ENCODE measurements around the gene EIF3J. TPM values are rescaled to one million over a fixed set of nuclear protein-coding genes. Genes with fewer than 3 reads are reported as not detected.
"Not testable (repeated sequence)": the region's sequence is repeated elsewhere in the genome, so short reads cannot be mapped to it uniquely, and the experiment has no call there.

EIF3J gene
- total and polyA plus RNA-seq, 7 experiments from 2014 or later: 19.3 to 83.4 (median 57.1) TPM

DNA sequence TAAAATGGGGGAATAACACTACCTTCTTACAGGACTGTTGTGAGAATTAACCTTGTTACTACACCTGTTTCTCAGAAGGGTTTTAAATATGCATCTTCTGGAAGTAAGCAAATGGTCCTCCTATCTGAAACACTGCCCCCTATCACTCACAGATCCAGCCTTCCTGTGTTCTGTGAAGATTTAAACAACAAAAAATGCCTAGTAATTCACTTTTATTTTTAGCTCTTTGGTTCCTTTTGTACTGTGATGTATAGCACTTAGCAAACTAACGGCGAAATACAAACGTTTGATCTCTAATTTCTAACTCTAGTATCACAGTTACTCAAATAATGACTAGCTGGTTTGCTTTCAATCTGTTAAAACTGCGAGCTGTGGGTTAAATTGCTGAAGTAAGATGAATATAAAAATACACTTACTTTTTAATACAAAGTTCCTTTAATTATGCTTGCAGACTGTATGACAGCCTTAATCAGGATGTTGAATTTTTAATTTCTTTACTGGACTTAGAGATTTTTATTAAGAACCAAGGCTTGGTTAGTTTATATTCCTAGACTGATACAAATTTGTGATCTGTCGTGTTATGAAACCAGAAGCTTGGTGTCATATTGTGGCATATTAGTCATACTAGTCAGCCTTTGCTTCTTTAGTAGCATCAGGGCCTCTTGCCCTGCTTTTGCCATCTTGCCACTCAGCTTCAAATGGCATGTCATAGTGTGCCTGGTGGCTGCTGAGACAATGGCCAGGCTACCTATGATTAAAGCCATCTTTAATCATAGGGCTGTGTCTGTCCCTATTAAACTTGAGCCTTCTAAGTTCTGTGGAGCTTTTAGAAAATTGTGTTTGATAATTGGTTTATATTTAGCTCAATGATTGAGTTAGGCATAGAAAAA lies 9.2 kb downstream of the EIF3J start:
- Histone ChIP-seq H3K4me1 (ENCODE audit: control insufficient read depth in 2 of 2, insufficient read depth in 2 of 2, low read length in 2 of 2) (peaks cover 28 to 34% of the 10 kb centered on the region in 2 donors), H3K4me3 (ENCODE audit: low read length) (no peak overlapping the region), H3K9me3 (ENCODE audit: control insufficient read depth in 2 of 3, low read length in 3 of 3) (no peaks in the 10 kb centered on the region), H3K27me3 (ENCODE audit: control insufficient read depth in 2 of 2, insufficient read depth in 2 of 2, low read length in 2 of 2) (no peaks in the 10 kb centered on the region), H3K36me3 (ENCODE audit: control insufficient read depth in 2 of 3, insufficient read depth in 3 of 3, low read length in 3 of 3) (peaks cover 0 to 3% (median 0%) of the 10 kb centered on the region in 3 experiments), H3K27ac (ENCODE audit: low read depth, low read length) (peak overlapping the region; percentile 16)
- DNase-seq (peak in 3 of 9 donors; percentile 11 to 23 (median 19)), ATAC-seq (peak; percentile 75)
- intact Hi-C loops (cut with micrococcal nuclease): loop anchor here (1.0 kb wide), 2 partner anchors 8 to 9 kb away; partner anchors contain the start of gene EIF3J (in 1 of the 2)
- H3K27ac Mint-ChIP-seq: peak overlapping the region in 7 of 9 donors; percentile 16 to 85 (median 54)
- POLR2A ChIA-PET: interaction anchor here (0.5 to 2.7 kb wide), 8 partner anchors 8 to 212 kb away, joined by 3 to 23 read pairs (median 4); partner anchors contain the start of genes B2M, EIF3J and PATL2
- no peaks in the 10 kb centered on the region for H3K9me3 Mint-ChIP-seq
- peaks cover 0 to 24% (median 3%) of the 10 kb centered on the region in 5 donors for H3K36me3 Mint-ChIP-seq
- peaks cover 33 to 84% (median 63%) of the 10 kb centered on the region in 7 donors for H3K4me1 Mint-ChIP-seq
- H3K27me3 Mint-ChIP-seq: no peaks in the 10 kb centered on the region
- peak overlapping the region in 9 of 10 donors; percentile 17 to 82 (median 40) for H3K4me3 Mint-ChIP-seq
- CTCF ChIA-PET: interaction anchor here (0.7 to 1.8 kb wide), 7 partner anchors 8 to 120 kb away, joined by 3 to 5 read pairs (median 4); no protein-coding TSS in a partner anchor

GRCh38 chr15:44549152-44549551 lies 12.2 kb downstream of the EIF3J start:
- H3K9me3 ChIP-seq (ENCODE audit: control insufficient read depth in 2 of 3, low read length in 3 of 3); H3K27ac ChIP-seq (ENCODE audit: low read depth, low read length); intact Hi-C loops (cut with micrococcal nuclease); H3K9me3 Mint-ChIP-seq; H3K27me3 ChIP-seq (ENCODE audit: control insufficient read depth in 2 of 2, insufficient read depth in 2 of 2, low read length in 2 of 2); POLR2A ChIA-PET; H3K4me3 ChIP-seq (ENCODE audit: low read length); DNase-seq; CTCF ChIA-PET; H3K4me3 Mint-ChIP-seq; ATAC-seq; H3K27me3 Mint-ChIP-seq: not testable (repeated sequence)
- Mint-ChIP-seq H3K36me3 (peaks cover 0 to 15% (median 5%) of the 10 kb centered on the region in 5 donors), H3K27ac (peak overlapping the region in 5 of 9 donors; percentile 19 to 67 (median 36)), H3K4me1 (peaks cover 15 to 61% (median 37%) of the 10 kb centered on the region in 7 donors)
- Histone ChIP-seq H3K36me3 (ENCODE audit: control insufficient read depth in 2 of 3, insufficient read depth in 3 of 3, low read length in 3 of 3) (peaks cover 0 to 21% (median 4%) of the 10 kb centered on the region in 3 experiments), H3K4me1 (ENCODE audit: control insufficient read depth in 2 of 2, insufficient read depth in 2 of 2, low read length in 2 of 2) (peaks cover 11 to 19% of the 10 kb centered on the region in 2 donors)

- intact Hi-C loops (cut with micrococcal nuclease): no loop called here
- peak overlapping the region in 6 of 9 donors; percentile 8 to 73 (median 58) for H3K27ac Mint-ChIP-seq
- H3K4me1 Mint-ChIP-seq: peaks cover 17 to 65% (median 48%) of the 10 kb centered on the region in 7 donors
- no peak overlapping the region for H3K4me3 Mint-ChIP-seq
- DNase-seq (peak in 3 of 9 donors; percentile 17 to 30 (median 29)), ATAC-seq (peak; percentile 65)
- H3K9me3 Mint-ChIP-seq: no peaks in the 10 kb centered on the region
- H3K36me3 Mint-ChIP-seq: peaks cover 0 to 19% (median 9%) of the 10 kb centered on the region in 5 donors
- Histone ChIP-seq H3K27me3 (ENCODE audit: control insufficient read depth in 2 of 2, insufficient read depth in 2 of 2, low read length in 2 of 2) (no peaks in the 10 kb centered on the region), H3K4me3 (ENCODE audit: low read length) (no peak overlapping the region), H3K36me3 (ENCODE audit: control insufficient read depth in 2 of 3, insufficient read depth in 3 of 3, low read length in 3 of 3) (peaks cover 0 to 21% (median 10%) of the 10 kb centered on the region in 3 experiments), H3K4me1 (ENCODE audit: control insufficient read depth in 2 of 2, insufficient read depth in 2 of 2, low read length in 2 of 2) (peaks cover 19 to 22% of the 10 kb centered on the region in 2 donors), H3K27ac (ENCODE audit: low read depth, low read length) (no peak overlapping the region), H3K9me3 (ENCODE audit: control insufficient read depth in 2 of 3, low read length in 3 of 3) (no peaks in the 10 kb centered on the region)
- no peaks in the 10 kb centered on the region for H3K27me3 Mint-ChIP-seq
- CTCF ChIA-PET: interaction anchor here (0.7 to 1.2 kb wide), 3 partner anchors 30 to 1804 kb away, joined by 3 to 6 read pairs (median 4); no protein-coding TSS in a partner anchor
- POLR2A ChIA-PET: interaction anchor here (0.6 to 0.7 kb wide), 3 partner anchors 10 to 42 kb away, joined by 3 to 9 read pairs (median 5); no protein-coding TSS in a partner anchor
Measured at GRCh38 chr15:44550256-44550655, 13.3 kb downstream of the EIF3J start.

DNA sequence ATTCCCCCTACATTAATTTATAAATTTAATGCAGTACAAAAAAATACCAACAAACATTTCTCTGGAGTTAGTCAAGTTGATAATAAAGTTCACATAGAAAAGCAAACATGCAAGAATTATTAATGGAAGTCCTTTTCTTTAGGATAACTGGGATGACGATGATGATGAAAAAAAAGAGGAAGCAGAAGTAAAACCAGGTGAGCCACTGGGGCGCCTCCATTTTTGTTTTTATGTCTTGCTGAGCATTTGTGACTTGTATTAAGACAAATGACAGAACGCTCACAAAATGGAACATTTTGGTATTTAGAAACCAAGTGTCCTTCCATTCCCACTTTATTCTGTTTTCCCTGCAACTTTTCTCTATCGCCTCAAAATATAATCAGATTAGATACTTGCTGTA lies 13.8 kb downstream of the EIF3J start:
- no peak overlapping the region for H3K4me3 Mint-ChIP-seq
- peaks cover 22 to 65% (median 50%) of the 10 kb centered on the region in 7 donors for H3K4me1 Mint-ChIP-seq
- CTCF ChIA-PET: interaction anchor here (0.6 to 1.2 kb wide), 2 partner anchors 16 to 29 kb away, joined by 3 to 4 read pairs; no protein-coding TSS in a partner anchor
- POLR2A ChIA-PET: interaction anchor here (0.6 kb wide), 1 partner anchor 13 kb away, joined by 3 read pairs; no protein-coding TSS in a partner anchor
- no peak overlapping the region for H3K4me3 ChIP-seq (ENCODE audit: low read length)
- no peak overlapping the region for H3K27ac ChIP-seq (ENCODE audit: low read depth, low read length)
- H3K27me3 Mint-ChIP-seq: no peaks in the 10 kb centered on the region
- DNase-seq (no peak), ATAC-seq (no peak)
- H3K9me3 ChIP-seq (ENCODE audit: control insufficient read depth in 2 of 3, low read length in 3 of 3): no peaks in the 10 kb centered on the region
- H3K9me3 Mint-ChIP-seq: no peaks in the 10 kb centered on the region
- peak overlapping the region in 6 of 9 donors; percentile 13 to 61 (median 42) for H3K27ac Mint-ChIP-seq
- H3K36me3 Mint-ChIP-seq: peaks cover 0 to 24% (median 14%) of the 10 kb centered on the region in 5 donors
- H3K4me1 ChIP-seq (ENCODE audit: control insufficient read depth in 2 of 2, insufficient read depth in 2 of 2, low read length in 2 of 2): peaks cover 19 to 25% of the 10 kb centered on the region in 2 donors
- H3K27me3 ChIP-seq (ENCODE audit: control insufficient read depth in 2 of 2, insufficient read depth in 2 of 2, low read length in 2 of 2): no peaks in the 10 kb centered on the region
- H3K36me3 ChIP-seq (ENCODE audit: control insufficient read depth in 2 of 3, insufficient read depth in 3 of 3, low read length in 3 of 3): peaks cover 0 to 24% (median 14%) of the 10 kb centered on the region in 3 experiments
- intact Hi-C loops (cut with micrococcal nuclease): no loop called here

DNA sequence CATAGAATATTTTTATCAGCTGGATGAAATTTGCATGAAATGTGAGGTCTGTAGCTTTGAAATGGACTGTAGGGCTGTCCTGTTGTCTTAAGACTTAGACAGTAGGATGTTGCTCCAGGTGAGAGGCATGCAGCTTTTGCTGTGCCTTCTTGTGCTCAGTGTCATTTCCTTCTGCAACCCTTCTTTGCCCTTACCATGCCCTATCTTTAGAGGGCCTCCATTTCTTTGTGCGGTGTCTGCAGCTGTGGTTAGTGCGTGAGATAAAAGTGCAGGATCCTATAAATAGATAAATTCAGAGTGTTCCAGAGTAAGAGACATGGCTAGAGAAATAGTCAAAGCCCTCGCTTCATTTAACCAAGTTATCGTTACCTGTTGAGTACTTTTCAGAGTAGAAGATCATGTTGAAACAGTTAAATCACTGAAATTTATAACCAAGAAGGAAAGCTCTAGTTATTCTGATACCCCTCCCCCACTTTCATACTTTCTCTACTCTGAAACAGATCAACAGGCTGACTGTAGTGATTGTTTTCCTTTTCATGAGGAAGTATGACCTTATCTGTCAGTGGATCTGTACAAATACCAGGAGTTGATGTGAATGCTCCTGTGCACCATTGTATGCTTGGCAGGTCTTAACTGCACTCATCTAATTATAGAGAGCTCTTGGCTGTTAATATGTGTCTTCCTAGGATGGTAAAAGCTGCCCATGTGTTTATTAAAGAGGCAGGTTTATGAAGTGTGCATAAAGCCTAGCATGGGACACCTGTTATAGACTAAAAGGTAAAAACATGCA lies 18.2 kb downstream of the EIF3J start:
- peak overlapping the region in 9 of 10 donors; percentile 5 to 83 (median 59) for H3K4me3 Mint-ChIP-seq
- DNase-seq (peak in 6 of 9 donors; percentile 20 to 50 (median 43)), ATAC-seq (peak; percentile 50)
- no peaks in the 10 kb centered on the region for H3K27me3 ChIP-seq (ENCODE audit: control insufficient read depth in 2 of 2, insufficient read depth in 2 of 2, low read length in 2 of 2)
- ChIA-PET CTCF (interaction anchor here (0.6 to 0.7 kb wide), 2 partner anchors 108 to 128 kb away, joined by 3 read pairs; partner anchors contain the start of gene SPG11), POLR2A (interaction anchor here (1.0 to 3.0 kb wide), 3 partner anchors 9 to 18 kb away, joined by 3 to 19 read pairs (median 5); partner anchors contain the start of gene EIF3J)
- no peak overlapping the region for H3K4me3 ChIP-seq (ENCODE audit: low read length)
- H3K4me1 ChIP-seq (ENCODE audit: control insufficient read depth in 2 of 2, insufficient read depth in 2 of 2, low read length in 2 of 2): peaks cover 3 to 26% of the 10 kb centered on the region in 2 donors
- H3K9me3 ChIP-seq (ENCODE audit: control insufficient read depth in 2 of 3, low read length in 3 of 3): no peaks in the 10 kb centered on the region
- peaks cover 7 to 34% (median 24%) of the 10 kb centered on the region in 5 donors for H3K36me3 Mint-ChIP-seq
- no peaks in the 10 kb centered on the region for H3K27me3 Mint-ChIP-seq
- peak overlapping the region; percentile 14 to 85 (median 82) for H3K27ac Mint-ChIP-seq
- H3K9me3 Mint-ChIP-seq: no peaks in the 10 kb centered on the region
- peaks cover 21 to 53% (median 45%) of the 10 kb centered on the region in 7 donors for H3K4me1 Mint-ChIP-seq
- H3K27ac ChIP-seq (ENCODE audit: low read depth, low read length): peak overlapping the region; percentile 9
- intact Hi-C loops (cut with micrococcal nuclease): loop anchor here in 1 of 2 donors (2.0 kb wide), 1 partner anchor 18 kb away; the partner anchor contains the start of gene EIF3J
- peaks cover 9 to 61% (median 24%) of the 10 kb centered on the region in 3 experiments for H3K36me3 ChIP-seq (ENCODE audit: control insufficient read depth in 2 of 3, insufficient read depth in 3 of 3, low read length in 3 of 3)

All from naive thymus-derived CD4-positive, alpha-beta T cell (primary cell).